Testis (tissue), 2 donors: ENCODE results near the gene POMGNT1.

Source experiments
- POLR2A ChIP-seq: fragments of 450-650 bp; IDR thresholded peaks from one replicate; pipeline ENCODE4 v1.6.1; 2017; ENCODE audit warnings: antibody characterized with exemption, mild to moderate bottlenecking, moderate library complexity
- TF ChIP-seq, protein P1 (sequence below), 3 experiments: fragments of 450-650 bp in 2 of 3; fragments of 200-600 bp in 1 of 3; sonication (generic) in 1 of 3; IDR thresholded peaks; one replicate each; pipeline ENCODE4 v1.5.1; 2016 to 2019; ENCODE audit warnings: antibody characterized with exemption in 3 of 3, mild to moderate bottlenecking in 2 of 3, moderate library complexity in 1 of 3

DNA sequence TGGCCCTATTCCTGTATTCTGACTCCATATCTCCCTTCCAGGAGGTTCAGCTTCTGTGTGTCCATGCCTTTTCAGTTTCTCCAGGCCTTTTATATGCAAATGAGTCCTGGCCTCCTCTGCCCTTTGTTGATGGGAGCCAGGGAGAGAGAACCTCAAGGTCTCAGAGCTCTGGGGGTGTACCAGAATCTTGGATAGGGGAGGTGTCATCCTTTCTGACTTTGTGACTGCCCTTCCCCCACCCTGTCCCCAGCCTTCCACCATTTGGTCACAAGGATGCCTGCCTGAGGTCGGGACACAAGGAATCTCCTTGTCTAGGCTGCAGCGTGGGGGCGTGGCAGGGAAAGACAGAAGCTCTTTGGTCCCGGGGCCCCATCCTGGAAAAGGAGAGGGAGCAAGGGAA is 23.5 kb upstream of the POMGNT1 start:
- TF ChIP-seq, protein P1, sequence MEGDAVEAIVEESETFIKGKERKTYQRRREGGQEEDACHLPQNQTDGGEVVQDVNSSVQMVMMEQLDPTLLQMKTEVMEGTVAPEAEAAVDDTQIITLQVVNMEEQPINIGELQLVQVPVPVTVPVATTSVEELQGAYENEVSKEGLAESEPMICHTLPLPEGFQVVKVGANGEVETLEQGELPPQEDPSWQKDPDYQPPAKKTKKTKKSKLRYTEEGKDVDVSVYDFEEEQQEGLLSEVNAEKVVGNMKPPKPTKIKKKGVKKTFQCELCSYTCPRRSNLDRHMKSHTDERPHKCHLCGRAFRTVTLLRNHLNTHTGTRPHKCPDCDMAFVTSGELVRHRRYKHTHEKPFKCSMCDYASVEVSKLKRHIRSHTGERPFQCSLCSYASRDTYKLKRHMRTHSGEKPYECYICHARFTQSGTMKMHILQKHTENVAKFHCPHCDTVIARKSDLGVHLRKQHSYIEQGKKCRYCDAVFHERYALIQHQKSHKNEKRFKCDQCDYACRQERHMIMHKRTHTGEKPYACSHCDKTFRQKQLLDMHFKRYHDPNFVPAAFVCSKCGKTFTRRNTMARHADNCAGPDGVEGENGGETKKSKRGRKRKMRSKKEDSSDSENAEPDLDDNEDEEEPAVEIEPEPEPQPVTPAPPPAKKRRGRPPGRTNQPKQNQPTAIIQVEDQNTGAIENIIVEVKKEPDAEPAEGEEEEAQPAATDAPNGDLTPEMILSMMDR (IDR thresholded peaks at IDR 0.05), result no peak
- no peak for TF ChIP-seq POLR2A
